ENCODE results near the gene DDRGK1.
A peak's percentile ranks its signal among the peaks of the same experiment; 100 is the strongest.

Gene DDRGK1

DNA sequence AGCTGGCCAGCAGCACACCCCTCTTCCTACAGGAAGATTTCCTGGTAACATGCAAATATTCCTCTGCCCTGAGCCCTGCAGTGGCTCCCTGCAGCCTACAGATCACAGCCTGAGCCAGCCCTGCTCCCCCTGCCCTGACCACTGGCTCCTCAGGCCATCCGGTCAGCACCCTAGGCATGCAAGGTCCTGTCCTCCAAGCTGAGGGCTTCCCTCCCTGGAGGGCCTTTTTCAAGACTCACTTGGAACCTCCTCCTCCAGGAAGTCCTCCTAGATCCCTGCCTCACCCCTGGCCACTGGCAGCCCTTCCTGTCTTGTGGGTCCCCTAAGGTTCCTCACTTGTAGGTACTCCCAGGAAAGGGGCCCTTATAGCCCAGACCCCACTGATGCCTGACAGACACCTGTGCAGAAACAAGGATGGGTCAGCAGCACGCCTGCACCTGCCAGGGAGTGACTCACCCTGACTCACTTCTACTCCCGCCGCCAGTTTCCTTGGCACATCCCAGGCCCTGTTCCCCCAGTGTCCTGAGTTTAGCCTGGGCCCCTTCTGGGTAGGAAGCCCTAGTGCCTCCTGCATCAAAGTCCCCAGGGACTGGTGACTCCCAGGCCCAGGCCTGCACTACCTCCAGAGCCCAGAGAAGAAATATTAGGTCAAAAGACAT, 31.3 kb upstream of the DDRGK1 start:
- DNase-seq (ENCODE audit: low read depth): no peak

- DNase-seq (ENCODE audit: low read depth): no peak
Measured at GRCh38 chr20:3233991-3234498, 29.6 kb upstream of the DDRGK1 start.

DNA sequence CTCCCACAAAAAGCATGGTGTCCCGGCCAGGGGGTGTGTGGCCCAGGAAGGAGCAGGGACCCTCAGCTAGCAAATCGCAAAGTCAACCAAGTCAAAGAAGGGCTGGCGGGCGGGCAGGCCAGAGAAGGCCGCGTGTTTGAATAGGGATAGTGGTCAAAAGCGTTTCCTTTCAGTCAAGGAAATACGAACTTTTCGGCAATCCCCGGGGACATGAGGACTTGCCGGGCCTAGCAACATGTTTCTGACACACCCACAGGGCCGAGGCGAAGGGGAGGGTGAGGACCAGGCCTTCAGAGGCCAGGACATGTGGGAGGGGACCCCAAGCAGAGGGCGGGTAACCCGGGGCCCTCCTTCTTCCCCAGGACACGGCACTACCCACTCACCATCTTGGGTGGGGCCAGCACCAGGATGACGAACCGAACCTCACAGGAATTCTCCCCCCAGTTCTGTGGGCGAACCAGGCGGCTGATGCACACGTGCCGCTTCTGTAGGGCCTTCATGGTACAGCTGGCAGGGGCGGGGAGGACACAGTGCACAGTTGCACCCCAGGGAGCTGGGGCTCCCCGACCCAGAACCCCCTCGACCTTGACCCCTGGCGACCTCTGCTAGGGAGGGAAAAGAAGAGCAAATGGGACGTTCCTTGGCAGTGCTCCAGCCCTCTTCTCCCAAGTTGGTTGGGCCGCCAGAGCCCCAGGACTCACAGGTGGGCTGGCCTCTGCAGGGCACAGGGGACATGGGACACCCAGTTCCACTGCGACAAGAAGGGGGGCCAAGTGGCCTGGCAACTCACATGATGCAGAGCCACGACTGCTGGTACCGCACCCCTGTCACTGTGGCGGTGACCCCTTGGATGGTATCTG, 28.9 kb upstream of the DDRGK1 start:
- DNase-seq (ENCODE audit: low read depth): no peak

DNA sequence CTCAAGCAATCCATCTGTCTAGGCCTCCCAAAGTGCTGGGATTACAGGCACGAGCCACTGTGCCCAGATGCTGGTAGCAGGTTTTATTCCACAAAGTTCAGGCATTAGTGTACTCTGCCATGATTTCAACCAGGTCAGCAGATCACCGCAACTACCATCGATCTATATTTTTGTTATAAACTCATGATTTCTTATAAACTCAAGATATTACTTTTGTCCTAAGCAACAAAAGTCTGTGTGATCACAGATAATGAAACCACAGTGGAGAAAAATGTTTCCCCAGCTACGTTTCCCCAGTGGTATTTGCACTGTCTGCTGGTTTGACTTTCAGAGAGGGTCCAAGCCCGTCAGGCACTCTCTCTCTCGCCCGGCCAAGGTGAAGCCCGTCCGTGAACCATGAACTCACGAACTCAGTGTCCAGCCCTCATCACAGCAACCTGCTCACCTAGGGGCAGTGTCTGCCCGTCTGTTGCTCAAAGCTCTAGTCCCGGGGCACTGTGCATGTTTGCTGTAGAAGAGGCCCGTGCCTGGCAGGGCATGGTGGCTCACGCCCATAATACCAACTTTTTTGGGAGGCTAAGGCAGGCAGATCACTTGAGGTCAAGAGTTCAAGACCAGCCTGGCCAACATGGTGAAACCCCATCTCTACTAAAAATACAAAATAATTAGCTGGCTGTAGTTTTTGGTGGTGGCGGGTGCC, 27.6 kb upstream of the DDRGK1 start:
- no peak for DNase-seq (ENCODE audit: low read depth)

- no peak for DNase-seq (ENCODE audit: low read depth)
Measured at GRCh38 chr20:3231116-3231515, 26.6 kb upstream of the DDRGK1 start.

- DNase-seq (ENCODE audit: low read depth): no peak
Measured at GRCh38 chr20:3229798-3230197, 25.3 kb upstream of the DDRGK1 start.

- DNase-seq (ENCODE audit: low read depth): no peak
Measured at GRCh38 chr20:3229158-3229557, 24.7 kb upstream of the DDRGK1 start.

- no peak for DNase-seq (ENCODE audit: low read depth)
Measured at GRCh38 chr20:3228750-3229032, 24.2 kb upstream of the DDRGK1 start.

DNA sequence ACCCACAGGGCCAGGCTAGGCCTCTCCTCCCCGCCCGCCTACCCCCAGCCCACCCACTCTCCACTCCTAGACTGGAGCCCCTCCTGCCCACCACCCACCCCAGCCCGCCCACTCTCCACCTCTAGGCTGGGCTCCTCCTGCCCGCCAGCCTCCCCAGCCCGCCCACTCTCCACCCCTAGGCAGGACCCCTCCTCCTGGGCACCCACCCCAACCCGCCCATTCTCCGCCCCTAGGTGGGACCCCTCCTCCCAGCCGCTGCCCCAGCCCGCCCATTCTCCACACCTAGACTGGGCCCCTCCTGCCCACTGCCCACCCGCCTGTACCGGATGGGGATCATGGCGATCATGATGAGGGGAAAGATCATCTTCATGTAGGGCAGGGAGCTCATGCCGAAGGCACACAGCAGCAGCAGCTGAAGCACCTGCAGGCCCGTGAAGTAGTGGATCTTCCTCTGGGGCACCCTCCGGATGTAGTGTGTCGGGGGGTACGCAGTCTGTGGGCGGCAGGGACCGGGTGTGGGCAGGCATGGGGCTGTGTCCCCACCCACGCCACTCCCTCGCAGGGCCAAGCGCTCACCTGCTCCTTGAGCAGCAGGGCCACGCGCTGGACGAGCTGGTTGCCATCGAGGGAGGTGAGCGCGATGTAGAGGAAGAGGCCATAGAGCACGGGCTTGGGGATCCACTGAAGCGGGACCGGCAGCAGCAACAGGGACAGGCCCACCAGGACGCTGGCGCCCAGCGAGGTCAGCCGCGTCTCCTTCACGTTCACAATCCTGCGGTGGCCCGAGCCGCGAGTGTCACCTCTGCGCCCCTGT, 23.7 kb upstream of the DDRGK1 start:
- DNase-seq (ENCODE audit: low read depth): no peak

DNA sequence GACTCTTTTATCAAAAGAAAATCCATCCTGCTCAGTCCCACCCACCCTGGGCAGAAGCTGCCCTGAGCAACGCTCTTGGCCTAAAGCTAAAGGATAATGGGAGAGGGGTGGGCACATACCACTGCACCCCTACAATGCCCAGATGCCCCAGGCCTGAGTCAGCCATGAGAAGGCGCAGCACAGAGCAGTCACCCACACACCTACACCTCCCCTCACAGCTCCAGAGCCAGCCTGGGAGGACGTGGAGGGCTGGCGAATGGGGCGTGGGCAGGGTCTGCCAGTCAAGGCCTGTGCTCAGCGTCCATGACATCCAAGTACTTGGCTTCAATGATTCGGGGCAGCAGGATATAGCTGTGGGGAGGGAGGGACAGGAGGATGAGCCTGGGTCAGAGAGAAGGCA, 23.0 kb upstream of the DDRGK1 start:
- no peak for DNase-seq (ENCODE audit: low read depth)

DNA sequence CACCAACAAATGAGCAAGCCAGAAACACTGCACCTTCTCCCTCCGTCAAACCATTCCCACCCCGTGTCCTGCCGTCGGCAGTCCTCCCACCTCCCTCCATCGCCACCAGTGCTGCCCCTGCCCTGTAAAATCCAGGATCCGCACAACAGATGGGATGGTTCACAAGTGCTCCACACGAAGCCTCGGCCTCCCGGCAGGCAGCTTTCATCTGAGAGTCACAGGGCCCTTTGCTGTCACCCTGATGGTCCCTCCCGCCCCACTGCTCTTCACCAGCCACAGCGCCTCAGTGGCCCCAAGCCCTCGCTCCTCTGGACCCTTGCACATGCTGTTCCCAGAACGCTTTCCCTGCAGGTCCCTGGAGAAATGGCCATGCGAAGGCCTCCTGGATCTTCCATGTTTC, 22.4 kb upstream of the DDRGK1 start:
- no peak for DNase-seq (ENCODE audit: low read depth)

GRCh38 chr20:3226093-3226492, 21.6 kb upstream of the DDRGK1 start:
- DNase-seq (ENCODE audit: low read depth): no peak

GRCh38 chr20:3224681-3225421, 20.4 kb upstream of the DDRGK1 start:
- no peak for DNase-seq (ENCODE audit: low read depth)

GRCh38 chr20:3223994-3224680, 19.7 kb upstream of the DDRGK1 start:
- DNase-seq (ENCODE audit: low read depth): no peak

GRCh38 chr20:3223651-3223993, 19.1 kb upstream of the DDRGK1 start:
- DNase-seq (ENCODE audit: low read depth): no peak

GRCh38 chr20:3222635-3223600, 18.4 kb upstream of the DDRGK1 start:
- DNase-seq (ENCODE audit: low read depth): no peak

DNA sequence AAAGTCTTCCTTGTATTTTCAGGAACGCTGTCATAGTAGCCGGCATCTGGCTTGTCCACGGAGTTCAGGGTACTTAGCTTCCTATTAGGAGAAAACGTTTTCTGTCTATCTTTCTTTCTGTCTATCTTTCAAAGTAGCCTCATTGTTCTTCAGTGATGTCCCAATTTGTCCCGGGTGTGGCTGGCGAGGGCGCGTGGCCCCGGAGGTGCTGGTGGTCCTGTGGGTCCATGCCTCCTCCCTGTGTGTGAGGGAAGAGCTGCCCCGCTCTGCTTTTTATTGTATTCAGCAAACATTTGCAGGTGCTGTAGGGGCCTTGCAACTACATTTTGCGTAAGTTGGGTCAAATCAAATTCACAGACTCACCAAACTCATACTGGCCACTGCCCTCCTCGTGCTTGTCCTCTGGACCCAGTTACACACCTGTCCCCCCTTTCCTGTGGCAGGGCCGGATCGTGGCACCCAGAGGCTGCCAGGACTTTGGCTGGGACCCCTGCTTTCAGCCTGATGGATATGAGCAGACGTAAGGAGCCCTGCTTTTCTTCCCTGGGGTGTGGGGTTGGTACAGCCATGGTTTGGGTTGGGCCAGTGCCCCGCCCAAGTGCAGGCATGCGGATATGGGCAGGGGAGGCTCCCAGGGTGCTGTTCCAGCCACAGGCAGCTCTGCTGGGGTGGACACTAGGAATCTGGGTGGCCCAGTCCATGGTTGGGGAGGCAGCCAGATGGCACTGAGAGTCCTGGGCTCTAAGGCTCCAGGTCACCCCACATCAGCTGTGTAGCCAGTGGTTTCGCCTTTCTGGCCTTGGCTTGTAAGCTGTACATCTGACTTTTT, 17.1 kb upstream of the DDRGK1 start:
- no peak for DNase-seq (ENCODE audit: low read depth)

- peak; percentile 72 for DNase-seq (ENCODE audit: low read depth)
Measured at GRCh38 chr20:3218307-3218988, 14.0 kb upstream of the DDRGK1 start.

Measured in activated T-cell treated with anti-CD3 and anti-CD28 coated beads for 1 hour (primary cell).